ENCODE data around the gene TSPAN18.

DNA sequence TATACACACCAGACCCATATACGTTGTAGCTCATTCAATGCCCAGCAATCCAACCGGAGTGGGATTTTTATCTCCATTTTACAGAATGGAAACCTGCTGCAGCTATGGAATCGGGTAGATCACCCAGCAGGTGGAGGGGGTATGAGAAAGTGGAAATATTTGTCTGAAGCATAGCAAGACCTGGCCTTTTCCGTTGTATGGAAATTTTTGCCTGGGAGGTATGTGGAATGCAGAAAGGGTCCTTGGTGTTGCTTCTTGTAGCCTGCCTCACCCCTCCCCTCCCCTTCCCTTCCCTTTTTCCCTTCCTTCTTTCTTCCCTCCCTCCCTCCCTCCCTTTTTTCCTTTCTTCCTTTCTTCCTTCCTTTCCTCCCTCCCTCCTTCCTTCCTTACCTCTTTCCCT, 15.2 kb downstream of the TSPAN18 start:
- TF ChIP-seq POLR2AphosphoS5 (IDR thresholded peaks at IDR 0.05; ENCODE audit: borderline replicate concordance, low read depth, low read length) (no peak), EZH2 (IDR thresholded peaks at IDR 0.05) (no peak), FOXP2 (optimal IDR thresholded peaks at IDR 0.05; ENCODE audit: control extremely low read depth, extremely low read length, insufficient read depth) (no peak)

Measured in SK-N-MC (cell line).